H1 (cell line): ENCODE measurements around the gene CPT1A. TPM values are rescaled to one million over a fixed set of nuclear protein-coding genes. Genes with fewer than 3 reads are reported as not detected.

Source experiments
- CTCF ChIA-PET: fragments of 300-600 bp; sonication (Branson Sonifier 250); formaldehyde crosslinking; loops from one replicate; lab custom pipeline; 2021; ENCODE audit not compliant: partially characterized antibody; lab: Charles Lee
- POLR2A ChIA-PET: fragments of 300-600 bp; sonication (Branson Sonifier 250); formaldehyde crosslinking; loops from one replicate; lab custom pipeline; 2021; ENCODE audit warnings: inconsistent platforms; ENCODE audit not compliant: partially characterized antibody; lab: Charles Lee
- DNase-seq, 2 experiments: peaks; one replicate each; pipeline versions ENCODE4 v3.0.0 to v3.0.0-alpha.2; 2010 to 2022; ENCODE audit warnings: low spot score in 2 of 2, low read depth in 1 of 2, mixed read lengths in 1 of 2
- FAIRE-seq: peaks from 2 replicates; lab custom pipeline; 2011; peaks lifted over from hg19 to GRCh38; lab: Jason Lieb, UNC
- H2AFZ ChIP-seq: 2 replicates; pipeline ENCODE4 v1.8.1; 2012; ENCODE audit warnings: low read length, inconsistent platforms
- H2AK5ac ChIP-seq: 2 replicates; pipeline ENCODE4 v1.6.1; 2013; ENCODE audit warnings: low read depth, low read length
- H2BK120ac ChIP-seq: replicated peaks from 2 replicates; pipeline ENCODE3; 2013; ENCODE audit warnings: low read depth, low read length, inconsistent platforms
- H2BK12ac ChIP-seq: 2 replicates; pipeline ENCODE4 v1.6.1; 2013; ENCODE audit warnings: low read depth, low read length
- H2BK15ac ChIP-seq: 2 replicates; pipeline ENCODE4 v1.6.1; 2013; ENCODE audit warnings: low read length
- H2BK20ac ChIP-seq: 2 replicates; pipeline ENCODE4 v1.6.1; 2013; ENCODE audit warnings: low read length
- H2BK5ac ChIP-seq: 2 replicates; pipeline ENCODE4 v1.6.1; 2013; ENCODE audit warnings: low read depth, low read length
- H3K14ac ChIP-seq: 2 replicates; pipeline ENCODE4 v1.6.1; 2013; ENCODE audit warnings: inconsistent platforms; ENCODE audit not compliant: insufficient read length
- H3K18ac ChIP-seq: 2 replicates; pipeline ENCODE4 v1.6.1; 2013; ENCODE audit warnings: low read length; ENCODE audit errors: extremely low read depth
- H3K23ac ChIP-seq: 2 replicates; pipeline ENCODE4 v1.6.1; 2013; ENCODE audit warnings: inconsistent platforms; ENCODE audit not compliant: insufficient read length
- H3K23me2 ChIP-seq: 2 replicates; pipeline ENCODE4 v1.6.1; 2013; ENCODE audit warnings: low read depth, low read length
- H3K27ac ChIP-seq: 2 replicates; pipeline ENCODE4 v1.6.1; 2011; ENCODE audit warnings: low read depth, low read length, inconsistent platforms
- H3K27me3 ChIP-seq, 4 experiments: replicated peaks in 1 of 4; 1 replicate in 1 of 4; 2 replicates in 3 of 4; pipeline versions ENCODE4 v1.6.1 to v1.8.1; 2011 to 2013; ENCODE audit warnings: low read length in 3 of 4, mild to moderate bottlenecking in 3 of 4, inconsistent platforms in 2 of 4, mixed read lengths in 2 of 4, moderate library complexity in 1 of 4; ENCODE audit not compliant: control insufficient read depth in 3 of 4, insufficient read depth in 3 of 4; ENCODE audit errors: extremely low read depth in 1 of 4
- H3K36me3 ChIP-seq, 4 experiments: 2 replicates each; pipeline versions ENCODE4 v1.6.1 to v1.8.1; 2011 to 2013; ENCODE audit warnings: mild to moderate bottlenecking in 4 of 4, low read length in 3 of 4, moderate library complexity in 2 of 4, control low read depth in 1 of 4, inconsistent platforms in 1 of 4; ENCODE audit not compliant: insufficient read depth in 4 of 4, control insufficient read depth in 2 of 4
- H3K4ac ChIP-seq: replicated peaks from 2 replicates; pipeline ENCODE3; 2013; ENCODE audit warnings: low read length, low read depth, mixed read lengths, inconsistent platforms; ENCODE audit not compliant: insufficient read length
- H3K4me1 ChIP-seq, 4 experiments: replicated peaks in 1 of 4; 1 replicate in 1 of 4; 2 replicates in 3 of 4; pipeline versions ENCODE4 v1.6.1 to v1.8.1; 2011 to 2013; ENCODE audit warnings: low read length in 3 of 4, inconsistent platforms in 2 of 4, mixed read lengths in 1 of 4; ENCODE audit not compliant: insufficient read depth in 4 of 4, control insufficient read depth in 3 of 4
- H3K4me2 ChIP-seq, 2 experiments: 2 replicates each; pipeline versions ENCODE4 v1.6.1 to v1.8.1; 2011 to 2013; ENCODE audit warnings: low read depth in 2 of 2, low read length in 2 of 2, control low read depth in 1 of 2, inconsistent platforms in 1 of 2, mild to moderate bottlenecking in 1 of 2; ENCODE audit not compliant: insufficient read depth in 1 of 2
- H3K4me3 ChIP-seq, 4 experiments: fragments of 200-600, 300-600 bp in 1 of 4; sonication (generic), shearing (Covaris generic), sonication (Bioruptor Twin) in 1 of 4; 2 replicates each; pipeline versions ENCODE4 v1.5.1 to v1.8.1; 2011 to 2016; ENCODE audit warnings: low read length in 4 of 4, low read depth in 3 of 4, control low read depth in 2 of 4, inconsistent platforms in 2 of 4, mild to moderate bottlenecking in 2 of 4, mixed read lengths in 1 of 4, moderate library complexity in 1 of 4; ENCODE audit not compliant: insufficient read depth in 2 of 4; ENCODE audit errors: extremely low read depth in 1 of 4
- H3K56ac ChIP-seq: replicated peaks from 2 replicates; pipeline ENCODE3; 2013; ENCODE audit warnings: low read depth, mild to moderate bottlenecking, mixed read lengths, low read length, inconsistent platforms; ENCODE audit not compliant: insufficient read length
- H3K79me1 ChIP-seq: 2 replicates; pipeline ENCODE4 v1.6.1; 2013; ENCODE audit warnings: low read depth, low read length, control low read depth
- H3K79me2 ChIP-seq, 2 experiments: 2 replicates each; pipeline versions ENCODE4 v1.6.1 to v1.8.1; 2012 to 2013; ENCODE audit warnings: low read length in 2 of 2, mild to moderate bottlenecking in 2 of 2, inconsistent platforms in 1 of 2; ENCODE audit not compliant: insufficient read depth in 2 of 2, control insufficient read depth in 1 of 2
- H3K9ac ChIP-seq, 4 experiments: replicated peaks in 1 of 4; 1 replicate in 1 of 4; 2 replicates in 3 of 4; pipeline versions ENCODE4 v1.6.1 to v1.8.1; 2011 to 2013; ENCODE audit warnings: low read depth in 3 of 4, low read length in 3 of 4, control low read depth in 2 of 4, mild to moderate bottlenecking in 2 of 4, moderate library complexity in 2 of 4, inconsistent platforms in 1 of 4; ENCODE audit errors: extremely low read depth in 1 of 4
- H3K9me3 ChIP-seq, 2 experiments: 2 replicates each; pipeline versions ENCODE4 v1.6.1 to v1.8.1; 2012 to 2013; ENCODE audit warnings: mild to moderate bottlenecking in 2 of 2, moderate library complexity in 2 of 2, control low read depth in 1 of 2, inconsistent platforms in 1 of 2, low read depth in 1 of 2, low read length in 1 of 2, mixed read lengths in 1 of 2; ENCODE audit not compliant: insufficient read depth in 2 of 2
- H4K20me1 ChIP-seq, 2 experiments: replicated peaks in 1 of 2; 2 replicates each; pipeline versions ENCODE3 to v1.8.1; 2011 to 2013; ENCODE audit warnings: inconsistent platforms in 2 of 2, low read length in 2 of 2, mild to moderate bottlenecking in 1 of 2; ENCODE audit not compliant: insufficient read depth in 2 of 2, control insufficient read depth in 1 of 2
- H4K5ac ChIP-seq: 2 replicates; pipeline ENCODE4 v1.6.1; 2013; ENCODE audit warnings: low read length, low read depth, mixed read lengths, inconsistent platforms; ENCODE audit not compliant: insufficient read length
- H4K8ac ChIP-seq: 2 replicates; pipeline ENCODE4 v1.8.0; 2013; ENCODE audit warnings: mild to moderate bottlenecking, moderate library complexity, low read length, inconsistent platforms; ENCODE audit not compliant: insufficient read depth; ENCODE audit errors: extremely low read depth
- H4K91ac ChIP-seq: replicated peaks from 2 replicates; pipeline ENCODE3; 2013; ENCODE audit warnings: low read length, mixed read lengths, inconsistent platforms; ENCODE audit not compliant: insufficient read length
- TAF1 ChIP-seq: IDR thresholded peaks from 2 replicates; pipeline ENCODE4 v1.6.1; 2011; ENCODE audit warnings: mild to moderate bottlenecking, low read depth, low read length
- TBP ChIP-seq: IDR thresholded peaks from 2 replicates; pipeline ENCODE4 v1.6.1; 2011; ENCODE audit warnings: low read depth, low read length, improper control_type of control experiment
- WGBS, 2 experiments: shearing (Covaris generic) in 1 of 2; methylation state at CpG; one replicate each; pipeline versions ENCODE4 v1.1.6 to v1.1.7; 2013 to 2015; ENCODE audit warnings: low lambda C conversion rate in 2 of 2, mixed read lengths in 2 of 2, inconsistent platforms in 1 of 2, low coverage in 1 of 2, missing lambda C conversion rate in 1 of 2; ENCODE audit not compliant: insufficient replicate concordance in 2 of 2, insufficient coverage in 1 of 2, insufficient read length in 1 of 2; ENCODE audit errors: extremely low coverage in 1 of 2, missing lambda C conversion rate in 1 of 2; 5-methylcytosine and 5-hydroxymethylcytosine counted together
- polyA plus RNA-seq, 7 experiments: library from polyadenylated mRNA; depleted of rRNA in 3 of 7; stranded (reverse) in 5 of 7; unstranded in 2 of 7; fragments of >200 nt in 5 of 7; fragments of 200-250 nt in 2 of 7; gene quantifications; 1 replicate in 5 of 7; 2 replicates in 1 of 7; 4 replicates in 1 of 7; pipeline versions ENCODE4 v1.2.1 to v1.2.3, GENCODE V29; 2011 to 2013; ENCODE audit warnings: missing spikeins in 2 of 7, mixed read lengths in 2 of 7
- total RNA-seq: library from RNA; stranded (reverse); fragmentation: NEBNext Ultra II Directional; extraction: Animal tissue kit (Norgen Biotek cat#: 25700); gene quantifications from 2 replicates; pipeline ENCODE4 v1.2.1, GENCODE V29; 2021

Gene CPT1A
- total and polyA plus RNA-seq, 2 of the 8 experiments (the other 6 are each of a cell fraction or from before 2014, with no cell fraction given) = 2.9 to 12.2 TPM

GRCh38 chr11:68870470-68870869 lies 28.8 kb upstream of the CPT1A start:
- peak overlapping the region in 1 of 4 experiments; percentile 42; a peak in 2 of 7 replicates for H3K9ac ChIP-seq
- no peak overlapping the region for H4K91ac ChIP-seq
- H3K9me3 ChIP-seq = no peaks in the 10 kb centered on the region
- H3K4ac ChIP-seq = no peak overlapping the region
- no peak overlapping the region for H2BK15ac ChIP-seq
- no peak overlapping the region for H3K14ac ChIP-seq
- peaks cover 0 to 3% (median 0%) of the 10 kb centered on the region in 4 experiments; a peak in 2 of 7 replicates for H3K27me3 ChIP-seq
- no peak for FAIRE-seq
- no peaks in the 10 kb centered on the region for H4K20me1 ChIP-seq
- DNase-seq = no peak
- H3K4me2 ChIP-seq = peak overlapping the region; percentile 60 to 72
- no peaks in the 10 kb centered on the region for H3K23me2 ChIP-seq
- H3K79me2 ChIP-seq = no peaks in the 10 kb centered on the region
- no peak overlapping the region for H3K27ac ChIP-seq
- H2AK5ac ChIP-seq = no peak overlapping the region
- 56% methylated on average over 7 of the region's 9 CpGs; no CpG with 5 or more reads in 1 of the 2 experiments for WGBS, 2 experiments
- TF ChIP-seq TBP (no peak), TAF1 (0 out of 2 replicates have a peak, but pooled peaks have one; percentile 33)
- ChIA-PET POLR2A (interaction anchor here (1.2 kb wide), 1 partner anchor 11 kb away, joined by 3 read pairs; no protein-coding TSS in a partner anchor), CTCF (interaction anchor here (0.8 to 1.3 kb wide), 3 partner anchors 14 to 388 kb away, joined by 4 read pairs; no protein-coding TSS in a partner anchor)
- H4K5ac ChIP-seq = no peak overlapping the region
- peak overlapping the region; percentile 62 for H2AFZ ChIP-seq
- H3K18ac ChIP-seq = no peak overlapping the region
- H4K8ac ChIP-seq = peak overlapping the region; percentile 75; the same call in 1 of the 2 replicates
- H3K79me1 ChIP-seq = no peaks in the 10 kb centered on the region
- H2BK12ac ChIP-seq = peak overlapping the region; percentile 60; the same call in 1 of the 2 replicates
- no peak overlapping the region; the same call in 1 of the 2 replicates for H2BK5ac ChIP-seq
- H3K4me3 ChIP-seq = peak overlapping the region in 3 of 4 experiments; percentile 14 to 40 (median 26); a peak in 4 of 8 replicates
- H2BK120ac ChIP-seq = no peak overlapping the region
- H3K56ac ChIP-seq = no peak overlapping the region
- H2BK20ac ChIP-seq = no peak overlapping the region
- no peaks in the 10 kb centered on the region for H3K36me3 ChIP-seq
- H3K23ac ChIP-seq = no peak overlapping the region
- peaks cover 2 to 10% (median 6%) of the 10 kb centered on the region in 4 experiments; a peak in 6 of 7 replicates for H3K4me1 ChIP-seq
